ENCODE data around the gene ZC3H12C.

The ZC3H12C gene

DNA sequence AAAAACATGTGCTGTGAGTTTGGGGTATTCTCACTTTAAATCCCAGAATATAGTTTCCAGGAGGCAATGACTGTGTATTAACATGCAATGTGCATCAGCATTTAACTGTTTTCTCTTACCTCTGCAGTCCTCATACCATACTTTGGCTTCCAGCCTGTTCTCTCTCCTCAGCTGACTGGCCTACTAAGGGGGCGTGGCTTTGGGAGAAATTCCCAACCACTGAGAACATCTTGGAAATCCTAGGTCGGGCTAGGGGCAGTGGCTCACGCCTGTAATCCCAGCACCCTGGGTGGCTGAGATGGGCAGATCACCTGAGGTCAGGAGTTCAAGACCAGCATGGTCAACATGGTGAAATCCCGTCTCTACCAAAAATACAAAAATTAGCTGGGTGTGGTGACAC, 13.5 kb upstream of the ZC3H12C start:
- ChIA-PET CTCF (interaction anchor here (0.9 to 3.5 kb wide), 4 partner anchors 13 to 140 kb away, joined by 3 to 15 read pairs (median 4); partner anchors contain the start of gene ZC3H12C), POLR2A (no interaction called here)
- no peak for DNase-seq (ENCODE audit: extremely low spot score)
- TF ChIP-seq, protein P1, sequence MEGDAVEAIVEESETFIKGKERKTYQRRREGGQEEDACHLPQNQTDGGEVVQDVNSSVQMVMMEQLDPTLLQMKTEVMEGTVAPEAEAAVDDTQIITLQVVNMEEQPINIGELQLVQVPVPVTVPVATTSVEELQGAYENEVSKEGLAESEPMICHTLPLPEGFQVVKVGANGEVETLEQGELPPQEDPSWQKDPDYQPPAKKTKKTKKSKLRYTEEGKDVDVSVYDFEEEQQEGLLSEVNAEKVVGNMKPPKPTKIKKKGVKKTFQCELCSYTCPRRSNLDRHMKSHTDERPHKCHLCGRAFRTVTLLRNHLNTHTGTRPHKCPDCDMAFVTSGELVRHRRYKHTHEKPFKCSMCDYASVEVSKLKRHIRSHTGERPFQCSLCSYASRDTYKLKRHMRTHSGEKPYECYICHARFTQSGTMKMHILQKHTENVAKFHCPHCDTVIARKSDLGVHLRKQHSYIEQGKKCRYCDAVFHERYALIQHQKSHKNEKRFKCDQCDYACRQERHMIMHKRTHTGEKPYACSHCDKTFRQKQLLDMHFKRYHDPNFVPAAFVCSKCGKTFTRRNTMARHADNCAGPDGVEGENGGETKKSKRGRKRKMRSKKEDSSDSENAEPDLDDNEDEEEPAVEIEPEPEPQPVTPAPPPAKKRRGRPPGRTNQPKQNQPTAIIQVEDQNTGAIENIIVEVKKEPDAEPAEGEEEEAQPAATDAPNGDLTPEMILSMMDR (IDR thresholded peaks at IDR 0.05; ENCODE audit: control extremely low read depth, extremely low read depth, low read depth, missing control alignments), result no peak

DNA sequence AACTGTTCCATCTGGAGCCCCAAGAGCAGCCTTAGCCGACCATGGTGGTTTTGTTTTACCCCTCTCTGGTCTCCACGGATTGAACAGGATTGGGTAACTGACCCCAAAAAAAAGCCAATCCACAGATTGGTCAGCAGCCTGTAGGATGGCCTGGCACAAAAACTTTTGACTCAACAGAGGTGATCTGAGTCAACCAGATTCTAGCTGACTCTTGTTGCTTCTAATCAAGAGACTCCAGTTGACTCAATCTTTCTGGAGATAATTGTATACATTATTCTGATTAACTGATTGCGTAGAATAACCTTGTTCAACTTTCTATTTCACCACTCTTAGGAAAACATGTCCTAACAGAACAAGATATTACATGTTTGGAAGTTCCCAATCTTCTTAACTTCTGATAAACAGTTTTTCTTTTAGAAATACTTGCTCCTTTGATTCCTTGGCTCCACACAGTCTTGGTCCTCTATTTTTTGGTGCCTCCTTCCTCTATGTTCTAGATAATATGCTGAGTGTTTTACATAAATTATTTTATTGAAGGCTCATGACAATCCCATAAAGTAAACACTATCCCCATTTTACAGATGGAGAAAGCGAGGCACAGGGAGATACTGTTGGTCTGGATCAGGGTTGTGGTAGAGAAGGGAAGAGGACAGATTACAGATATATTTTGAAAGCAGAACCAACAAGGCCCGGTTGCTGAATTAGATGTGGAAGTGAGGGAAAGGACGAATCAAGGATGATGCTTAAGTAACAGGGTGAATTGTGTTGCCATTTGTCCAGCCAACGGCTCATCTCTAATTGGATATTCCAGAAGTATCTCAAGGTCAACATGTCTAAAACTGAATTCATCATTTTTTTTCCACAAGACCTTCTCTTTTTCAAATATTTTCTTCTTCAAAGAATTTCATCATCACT, 11.5 kb upstream of the ZC3H12C start:
- TF ChIP-seq, protein P1 (IDR thresholded peaks at IDR 0.05; ENCODE audit: control extremely low read depth, extremely low read depth, low read depth, missing control alignments), result no peak
- POLR2A ChIA-PET, result no interaction called here

DNA sequence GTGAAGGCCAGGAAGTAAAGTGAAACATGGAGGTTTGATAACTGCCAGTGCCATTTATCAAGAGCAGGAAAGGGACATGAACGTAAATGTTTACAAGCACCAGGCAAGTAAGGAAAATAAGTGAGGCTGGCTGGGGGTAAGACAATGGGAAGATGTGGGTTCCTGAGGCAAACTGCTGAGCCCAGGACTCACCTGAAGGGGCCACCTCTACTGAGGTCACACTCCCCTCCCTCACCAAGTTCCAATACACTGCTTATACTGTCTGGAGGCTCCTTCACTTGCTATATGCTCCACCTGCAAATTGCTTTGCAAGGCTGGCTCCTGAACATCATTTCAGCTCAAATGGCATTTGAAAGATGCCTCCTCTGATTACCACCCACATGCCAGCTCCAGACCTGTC, 10.3 kb upstream of the ZC3H12C start:
- CTCF ChIA-PET, result interaction anchor here (1.2 kb wide), 1 partner anchor 10 kb away, joined by 5 read pairs; the partner anchor contains the start of gene ZC3H12C

More for the DNA sequence above, 11.5 kb upstream of the ZC3H12C start:
- no peak for DNase-seq (ENCODE audit: extremely low spot score)
- CTCF ChIA-PET, result interaction anchor here (1.2 kb wide), 1 partner anchor 11 kb away, joined by 5 read pairs; the partner anchor contains the start of gene ZC3H12C

DNA sequence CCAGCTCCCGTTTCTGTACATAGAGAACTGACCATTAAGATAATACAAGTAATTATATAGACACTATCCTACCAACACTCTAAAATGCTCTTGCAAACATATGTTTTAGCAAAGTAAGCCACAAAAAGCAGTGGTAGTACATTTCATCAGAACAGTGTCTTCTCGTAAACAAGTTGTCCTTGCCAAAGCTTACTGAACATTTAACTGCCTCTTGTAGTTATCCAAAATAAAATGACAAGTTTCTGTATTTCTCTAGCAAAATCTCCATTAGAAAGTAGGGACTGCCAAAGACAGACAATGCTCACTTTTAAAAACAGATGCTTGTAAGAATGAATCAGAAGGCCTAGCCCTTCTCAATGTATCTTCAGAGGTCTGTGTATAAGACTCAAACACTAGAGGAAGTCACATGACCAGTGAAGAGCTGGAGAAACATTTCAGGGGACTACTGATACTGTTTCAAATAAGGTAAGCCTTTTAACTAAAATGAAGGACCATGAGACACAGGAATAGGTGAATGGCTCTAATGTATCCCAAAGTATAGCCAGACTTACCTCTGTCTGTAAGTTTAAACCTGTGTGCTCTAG, 7.8 kb upstream of the ZC3H12C start:
- POLR2A ChIA-PET, result no interaction called here
- TF ChIP-seq, protein P1 (IDR thresholded peaks at IDR 0.05; ENCODE audit: control extremely low read depth, extremely low read depth, low read depth, missing control alignments), result no peak

More for the DNA sequence above, 10.3 kb upstream of the ZC3H12C start:
- DNase-seq (ENCODE audit: extremely low spot score), result no peak
- TF ChIP-seq, protein P1 (IDR thresholded peaks at IDR 0.05; ENCODE audit: control extremely low read depth, extremely low read depth, low read depth, missing control alignments), result no peak
- POLR2A ChIA-PET, result no interaction called here

DNA sequence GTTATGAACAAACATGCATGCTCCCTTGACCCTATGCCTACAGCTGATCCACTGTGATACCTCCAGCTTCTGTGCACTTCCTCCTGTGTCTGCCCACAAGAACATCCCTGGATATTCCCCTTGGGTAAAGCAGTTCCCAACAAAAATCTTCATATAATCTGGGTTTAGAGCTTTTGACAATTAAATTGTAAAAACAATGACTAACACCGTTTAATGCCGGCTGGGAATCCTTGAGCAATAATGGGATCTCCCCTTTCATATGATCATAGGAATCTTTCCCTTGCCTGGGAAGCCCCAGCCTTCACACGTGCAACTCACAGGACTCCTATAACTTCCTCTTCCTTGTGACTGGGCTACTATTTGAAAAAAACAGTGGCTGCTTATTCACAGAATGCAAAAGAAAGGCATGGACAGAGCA, 6.3 kb upstream of the ZC3H12C start:
- no peak for DNase-seq (ENCODE audit: extremely low spot score)
- ChIA-PET POLR2A (no interaction called here), CTCF (interaction anchor here (1.1 to 1.6 kb wide), 4 partner anchors 23 to 1389 kb away, joined by 3 to 5 read pairs (median 3); no protein-coding TSS in a partner anchor)
- TF ChIP-seq, protein P1 (IDR thresholded peaks at IDR 0.05; ENCODE audit: control extremely low read depth, extremely low read depth, low read depth, missing control alignments), result no peak

More for the DNA sequence above, 7.8 kb upstream of the ZC3H12C start:
- no peak for DNase-seq (ENCODE audit: extremely low spot score)
- CTCF ChIA-PET, result interaction anchor here (1.3 to 1.6 kb wide), 2 partner anchors 21 to 255 kb away, joined by 3 read pairs; no protein-coding TSS in a partner anchor

DNA sequence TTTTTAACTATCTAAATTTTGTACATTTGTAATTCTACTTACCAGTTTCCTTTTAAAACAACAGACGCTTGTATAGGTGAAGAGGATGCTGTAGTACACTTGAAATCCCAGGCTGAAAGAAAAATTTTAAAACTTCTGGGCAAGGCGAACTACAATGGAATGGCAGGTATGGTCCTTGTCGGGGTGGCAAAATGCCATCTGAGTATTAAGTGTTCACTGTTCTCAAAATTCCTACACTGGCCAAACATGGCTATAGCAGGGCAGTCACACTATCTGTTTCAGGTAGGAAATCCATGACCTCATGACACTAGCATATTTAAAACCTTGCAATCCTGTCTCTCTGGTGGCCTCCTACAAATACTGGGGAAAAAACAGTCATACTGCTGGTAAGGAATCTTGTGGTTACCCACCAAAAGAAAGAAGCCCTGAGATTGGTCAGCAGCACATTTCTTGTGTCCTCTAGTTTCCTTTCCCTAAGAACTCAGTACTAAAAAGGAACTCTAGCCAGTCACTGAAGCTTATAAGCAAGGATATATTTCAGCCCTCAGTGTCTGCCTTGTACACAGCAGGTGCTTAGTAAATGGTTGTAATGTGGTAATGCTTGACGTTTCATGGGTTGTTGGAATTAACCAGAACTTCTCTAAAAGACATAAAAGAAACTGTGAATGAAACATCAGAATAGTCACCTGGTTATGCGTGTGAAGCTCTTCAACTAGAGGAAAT, 5.2 kb upstream of the ZC3H12C start:
- CTCF ChIA-PET, result interaction anchor here (1.1 to 1.6 kb wide), 2 partner anchors 59 to 148 kb away, joined by 3 to 5 read pairs; no protein-coding TSS in a partner anchor
- POLR2A ChIA-PET, result interaction anchor here (1.2 kb wide), 1 partner anchor 10 kb away, joined by 3 read pairs; no protein-coding TSS in a partner anchor
- DNase-seq (ENCODE audit: extremely low spot score), result no peak
- TF ChIP-seq, protein P1 (IDR thresholded peaks at IDR 0.05; ENCODE audit: control extremely low read depth, extremely low read depth, low read depth, missing control alignments), result no peak
